Islet precursor cell (in vitro differentiated cells): ENCODE measurements around the gene DIS3L2.
A peak's percentile ranks its signal among the peaks of the same experiment; 100 is the strongest.
"Not testable (repeated sequence)": the region's sequence is repeated elsewhere in the genome, so short reads cannot be mapped to it uniquely, and the experiment has no call there.

ENCODE experiments used
- DNase-seq: peaks from one replicate; pipeline ENCODE4 v3.0.0-alpha.2; 2018

The DIS3L2 gene

DNA sequence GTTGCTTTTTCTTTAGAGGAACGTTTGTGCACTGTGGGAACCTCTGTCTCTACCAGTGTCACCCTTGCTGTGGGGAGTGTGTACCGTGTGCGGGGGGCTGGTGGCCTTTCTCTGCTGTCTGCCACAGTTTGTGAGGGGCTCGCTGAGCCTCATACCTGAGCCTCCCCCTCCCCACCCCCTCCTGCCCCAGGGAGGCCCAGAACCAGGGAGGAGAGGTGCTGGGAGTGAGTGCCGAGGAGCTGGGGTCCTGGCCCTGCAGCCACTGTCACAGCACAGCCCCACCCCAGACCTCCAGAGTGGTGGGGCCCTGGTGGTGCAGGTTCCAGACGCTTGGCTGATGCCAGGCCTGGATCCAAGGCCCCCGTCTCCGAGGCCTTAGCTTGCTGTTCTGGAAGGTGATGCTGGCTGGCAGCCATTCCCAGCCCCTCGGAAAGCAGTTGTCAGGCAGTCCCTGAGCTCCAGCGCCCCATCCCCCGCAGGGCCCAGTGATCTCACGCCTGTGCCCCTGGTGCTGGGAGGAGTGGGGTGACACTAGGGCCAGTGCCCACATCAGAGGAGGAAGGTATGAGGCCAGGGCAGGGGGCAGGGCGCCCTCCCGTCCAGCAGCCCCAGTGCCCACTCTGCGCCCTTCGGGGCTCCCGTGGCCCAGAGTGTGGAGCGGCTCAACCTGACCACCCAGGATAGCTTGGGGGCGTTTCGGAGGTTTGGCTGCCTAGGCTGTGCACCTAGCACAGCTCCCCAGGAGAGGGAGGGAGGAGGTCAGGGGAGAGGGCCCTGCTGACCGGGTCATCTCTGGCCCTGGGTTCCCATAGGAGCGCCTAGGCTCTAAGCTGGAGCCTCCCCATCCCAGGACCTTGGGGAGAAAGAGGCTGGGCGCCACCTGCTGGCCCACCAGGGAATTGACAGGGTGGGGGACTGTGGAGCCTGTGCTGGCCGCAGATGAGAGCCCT lies 364.1 kb downstream of the DIS3L2 start:
- peak; percentile 80 for DNase-seq

GRCh38 chr2:232326274-232327104 lies 365.0 kb downstream of the DIS3L2 start:
- peak; percentile 36 for DNase-seq

- DNase-seq = peak; percentile 93
These were observed 365.9 kb downstream of the DIS3L2 start for GRCh38 chr2:232327105-232328031.

GRCh38 chr2:232328032-232328422 lies 366.5 kb downstream of the DIS3L2 start:
- no peak for DNase-seq

DNA sequence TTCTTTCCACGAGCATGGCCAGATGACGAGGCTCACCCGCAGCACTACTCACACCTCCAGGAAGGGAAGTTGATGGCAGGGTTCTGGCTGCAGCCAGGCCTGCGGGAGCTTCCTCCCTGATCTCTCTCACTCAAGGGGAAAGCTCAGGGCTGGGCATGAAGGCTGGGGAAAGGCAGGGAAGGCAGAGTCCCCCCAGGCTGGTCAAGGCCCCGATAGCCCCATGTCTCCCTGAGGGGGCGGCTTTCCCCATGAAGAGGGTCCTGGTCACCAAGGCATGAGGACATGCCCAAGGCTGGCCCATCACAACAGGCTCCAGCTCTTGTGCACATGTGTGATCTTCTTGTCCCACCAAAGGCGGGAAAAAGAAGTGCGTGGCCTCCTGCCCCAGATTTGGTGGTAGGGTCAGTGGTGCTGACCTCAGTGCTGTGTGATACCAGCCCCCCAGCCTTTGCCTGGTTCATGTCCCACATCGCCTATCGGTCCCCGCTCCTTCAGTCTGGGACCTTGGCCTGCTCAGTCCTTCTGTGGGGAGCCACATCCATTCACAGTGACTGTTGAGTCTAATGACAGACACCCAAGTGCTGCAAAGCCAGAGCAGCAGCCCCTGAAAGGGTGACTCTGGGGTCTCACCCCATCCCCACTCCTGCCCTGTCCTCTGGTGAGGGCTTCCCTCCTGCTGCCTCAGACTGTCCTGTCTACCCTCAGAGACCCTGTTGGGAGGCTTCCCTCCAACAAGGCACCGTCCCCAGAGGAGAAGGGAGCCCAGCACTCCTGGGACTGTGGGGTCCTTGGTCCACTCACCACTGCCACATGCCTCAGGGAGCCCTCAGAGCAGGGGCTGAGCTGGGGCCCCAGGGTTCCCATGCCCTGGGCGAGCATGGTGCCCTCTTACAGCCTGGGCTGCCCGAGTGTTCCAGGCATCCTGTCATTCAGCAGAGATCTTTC lies 367.3 kb downstream of the DIS3L2 start:
- peak; percentile 52 for DNase-seq

- DNase-seq = no peak
These were observed 368.2 kb downstream of the DIS3L2 start for GRCh38 chr2:232329716-232330067.

- peak; percentile 93 for DNase-seq
These were observed 368.8 kb downstream of the DIS3L2 start for GRCh38 chr2:232330068-232330999.

GRCh38 chr2:232331061-232331460 lies 369.5 kb downstream of the DIS3L2 start:
- peak; percentile 40 for DNase-seq

- DNase-seq = peak; percentile 21
These were observed 370.1 kb downstream of the DIS3L2 start for GRCh38 chr2:232331641-232332040.

- DNase-seq = peak; percentile 49
These were observed 370.9 kb downstream of the DIS3L2 start for GRCh38 chr2:232332244-232332939.

DNA sequence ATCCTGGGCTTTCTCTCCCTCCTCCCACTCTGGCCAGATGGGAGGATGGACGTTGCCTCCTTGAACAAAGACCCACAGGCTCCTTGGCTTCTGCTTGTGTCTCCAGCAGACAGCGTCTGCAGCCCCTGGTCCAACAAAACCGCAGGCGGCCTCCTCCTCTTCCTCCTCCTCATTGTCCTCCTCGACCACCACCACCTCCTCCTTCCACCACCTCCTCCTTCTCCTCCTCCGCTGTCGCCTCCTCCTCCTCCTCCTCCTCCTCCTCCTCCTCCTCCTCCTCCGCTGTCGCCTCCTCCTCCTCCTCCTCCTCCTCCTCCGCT lies 371.4 kb downstream of the DIS3L2 start:
- peak; percentile 42 for DNase-seq

DNA sequence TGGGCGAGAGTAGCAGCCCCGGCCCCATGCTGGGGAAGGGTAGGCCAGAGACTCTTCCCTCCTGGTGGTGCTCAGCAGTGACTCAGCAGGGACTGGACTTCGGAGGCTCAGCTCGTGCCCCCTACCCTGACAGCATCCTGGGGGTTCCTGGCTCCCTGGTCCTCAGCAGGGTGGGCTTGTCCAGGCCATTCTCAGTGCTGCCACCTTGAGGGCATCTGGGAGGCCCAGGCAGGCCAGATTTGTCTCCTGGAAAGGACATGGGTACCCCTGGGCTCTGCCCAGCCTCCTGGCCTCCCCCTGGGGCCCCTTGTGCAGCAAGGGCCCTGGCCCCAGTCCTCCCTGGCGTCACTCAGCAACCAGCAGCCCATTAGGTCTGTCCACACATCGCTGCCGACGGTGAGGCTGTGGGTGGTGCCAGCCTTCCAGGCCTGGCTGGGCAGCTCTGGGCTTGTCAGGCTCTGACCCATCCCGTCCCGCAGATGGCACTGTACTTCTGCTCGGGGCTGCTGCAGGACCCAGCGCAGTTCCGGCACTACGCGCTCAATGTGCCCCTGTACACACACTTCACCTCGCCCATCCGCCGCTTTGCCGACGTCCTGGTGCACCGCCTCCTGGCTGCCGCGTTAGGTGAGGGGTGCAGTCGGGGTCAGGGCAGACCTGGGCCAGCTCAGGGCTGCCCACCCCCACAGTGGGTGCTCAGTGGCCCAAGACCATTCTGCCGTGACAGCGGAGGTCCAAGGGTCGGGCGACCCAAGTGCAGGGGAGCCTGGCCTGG lies 372.0 kb downstream of the DIS3L2 start:
- peak; percentile 72 for DNase-seq

DNA sequence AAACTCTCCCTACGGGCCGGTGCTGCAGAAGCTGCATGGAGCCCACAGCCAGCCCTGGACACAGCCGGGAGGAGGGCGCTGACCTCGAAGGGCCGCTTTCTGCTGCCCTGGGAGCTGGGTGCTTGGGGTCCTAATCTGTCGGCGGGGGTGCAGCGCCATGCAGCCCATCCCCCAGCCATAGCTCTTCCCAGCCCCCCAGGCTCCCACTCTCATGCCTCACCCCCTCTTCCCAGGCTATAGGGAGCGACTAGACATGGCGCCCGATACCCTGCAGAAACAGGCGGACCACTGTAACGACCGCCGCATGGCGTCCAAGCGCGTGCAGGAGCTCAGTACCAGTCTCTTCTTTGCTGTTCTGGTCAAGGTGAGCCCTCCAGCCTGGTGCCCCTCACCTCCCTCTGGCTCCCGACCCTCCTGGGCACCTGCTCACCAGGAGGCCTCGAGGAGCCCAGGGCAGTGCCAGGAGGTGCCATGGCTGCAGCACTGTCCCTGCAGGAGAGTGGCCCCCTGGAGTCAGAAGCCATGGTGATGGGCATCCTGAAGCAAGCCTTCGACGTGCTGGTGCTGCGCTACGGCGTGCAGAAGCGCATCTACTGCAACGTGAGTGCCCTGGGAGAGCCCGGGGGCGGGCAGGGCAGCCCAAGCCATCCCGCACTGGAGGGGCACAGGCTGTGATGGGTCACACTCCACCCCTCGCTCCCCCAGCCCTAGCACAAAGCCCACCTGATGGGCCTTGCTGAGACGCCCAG lies 372.8 kb downstream of the DIS3L2 start:
- DNase-seq = peak; percentile 41

DNA sequence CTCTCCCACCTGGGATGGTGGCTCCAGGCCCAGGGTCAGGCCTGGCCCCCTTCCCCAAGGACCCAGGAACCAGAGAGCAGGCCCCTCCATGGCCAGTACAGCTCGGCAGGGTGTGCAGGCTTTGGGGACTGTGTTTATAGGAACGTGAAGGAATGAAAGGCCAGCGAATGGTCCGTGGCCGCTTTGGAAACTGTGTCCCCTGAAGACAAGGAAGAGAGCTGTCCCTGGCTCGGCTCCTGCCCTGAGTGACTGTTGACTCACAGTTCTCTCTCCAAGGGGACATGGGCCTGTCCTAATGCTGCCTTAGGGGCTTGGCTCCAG lies 373.3 kb downstream of the DIS3L2 start:
- DNase-seq = not testable (repeated sequence)

GRCh38 chr2:232335206-232335858 lies 373.8 kb downstream of the DIS3L2 start:
- peak; percentile 49 for DNase-seq

GRCh38 chr2:232335859-232336215 lies 374.3 kb downstream of the DIS3L2 start:
- no peak for DNase-seq

DNA sequence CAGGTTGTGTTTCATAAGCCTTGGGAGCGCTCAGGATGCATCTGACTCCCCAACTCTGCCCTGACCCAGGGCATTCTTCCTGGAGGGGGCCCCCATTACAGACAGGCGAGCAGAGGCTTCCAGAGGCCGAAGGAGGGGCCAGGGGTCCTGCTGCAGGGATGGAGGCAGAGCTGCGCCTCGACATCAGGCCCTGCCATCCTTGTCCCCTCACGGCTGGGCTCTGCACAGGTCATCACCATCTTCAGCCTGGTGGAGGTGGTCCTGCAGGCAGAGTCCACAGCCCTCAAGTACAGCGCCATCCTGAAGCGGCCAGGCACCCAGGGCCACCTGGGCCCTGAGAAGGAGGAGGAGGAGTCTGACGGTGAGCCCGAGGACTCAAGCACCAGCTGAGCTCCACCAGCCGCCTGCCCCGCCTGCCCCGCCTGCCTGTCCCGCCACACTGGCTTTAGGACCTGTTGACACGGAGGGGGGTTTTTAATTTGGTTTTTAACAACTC lies 374.8 kb downstream of the DIS3L2 start:
- DNase-seq = peak; percentile 47
